Middle frontal gyrus (tissue), 1 donor: ENCODE results near the gene CBX8.

Experiments
- DNase-seq: peaks from one replicate; pipeline ENCODE4 v3.0.0-alpha.2; 2015; ENCODE audit warnings: low spot score; ENCODE audit errors: extremely low spot score

Gene CBX8

GRCh38 chr17:79819534-79820276, 22.8 kb upstream of the CBX8 start:
- no peak for DNase-seq

- DNase-seq, result no peak
These were observed 22.2 kb upstream of the CBX8 start for GRCh38 chr17:79819085-79819484.

GRCh38 chr17:79818026-79818758, 21.3 kb upstream of the CBX8 start:
- DNase-seq, result no peak

DNA sequence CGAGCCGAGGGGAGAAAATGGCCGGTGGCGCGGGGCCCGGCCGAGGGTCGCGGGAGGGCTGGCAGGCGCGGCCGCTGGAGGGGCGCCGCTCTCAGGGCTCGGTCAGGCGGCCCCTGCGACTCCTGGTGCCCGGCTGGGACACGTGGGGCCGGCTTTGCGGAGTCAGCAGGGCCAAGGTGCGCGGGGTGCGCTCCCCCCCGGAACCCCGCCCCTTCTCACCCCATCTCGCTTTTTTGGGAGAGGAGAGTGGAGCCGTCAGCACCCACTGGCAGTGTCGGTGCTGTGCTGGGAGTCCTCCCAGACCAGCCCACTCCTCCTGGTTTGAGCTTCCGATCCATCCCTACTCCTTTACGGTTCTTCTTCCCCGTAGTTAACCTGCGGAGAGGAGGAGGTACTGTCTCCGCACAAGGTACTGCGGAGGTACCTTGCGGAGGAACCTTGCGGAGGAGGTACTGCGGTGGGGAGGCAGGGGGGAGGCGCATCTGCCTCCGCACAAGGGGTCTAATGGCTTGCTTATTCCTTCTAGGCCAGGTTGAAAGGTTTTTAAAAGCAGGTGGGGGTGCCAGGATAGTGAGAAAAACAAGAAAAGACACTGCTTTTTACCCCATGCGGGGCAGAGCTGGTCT, 19.1 kb upstream of the CBX8 start:
- DNase-seq, result no peak

GRCh38 chr17:79814974-79815835, 18.3 kb upstream of the CBX8 start:
- DNase-seq, result no peak

DNA sequence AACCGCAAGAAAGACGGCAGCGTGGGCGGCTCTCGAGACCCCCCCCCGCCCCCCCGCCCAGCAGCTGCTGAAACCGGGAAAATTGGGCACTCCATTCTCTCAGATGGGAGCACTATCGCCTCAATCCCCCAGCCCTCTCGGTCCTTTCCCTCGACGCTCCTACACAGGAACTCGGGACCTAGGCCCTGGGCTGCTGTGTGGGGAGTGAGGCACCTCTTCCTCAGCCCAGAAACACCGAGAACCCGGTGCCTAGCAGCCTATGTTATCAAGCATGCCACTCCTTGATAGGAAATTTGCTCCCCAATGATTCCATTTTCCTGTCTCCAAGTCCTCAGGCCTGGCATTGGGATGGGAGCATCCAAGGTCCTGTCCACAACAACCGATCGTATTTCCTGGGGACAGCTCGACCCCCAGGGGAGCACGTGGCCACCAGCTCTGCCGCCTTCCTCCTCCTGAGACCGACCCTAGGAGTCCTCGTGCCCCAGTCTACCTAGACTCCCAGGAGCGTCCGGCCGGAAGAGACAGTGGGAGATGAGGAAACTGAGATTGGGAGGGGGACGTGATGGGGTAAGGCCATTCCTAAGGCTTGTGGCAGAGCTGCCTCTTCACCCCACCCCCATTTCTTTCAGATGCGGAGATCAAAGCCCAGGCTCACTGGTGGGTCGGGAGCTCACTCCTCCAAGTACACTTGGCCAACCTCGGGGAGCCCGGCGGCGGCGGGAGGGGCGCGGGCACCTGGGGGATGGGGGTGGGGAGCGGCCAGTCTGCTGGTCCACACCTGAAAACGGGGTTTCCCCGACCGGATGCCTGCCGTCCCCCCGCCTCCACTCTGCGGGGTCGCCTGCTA, 17.5 kb upstream of the CBX8 start:
- DNase-seq, result no peak

GRCh38 chr17:79813297-79814126, 16.6 kb upstream of the CBX8 start:
- DNase-seq, result no peak

- no peak for DNase-seq
These were observed 15.7 kb upstream of the CBX8 start for GRCh38 chr17:79812353-79813258.

DNA sequence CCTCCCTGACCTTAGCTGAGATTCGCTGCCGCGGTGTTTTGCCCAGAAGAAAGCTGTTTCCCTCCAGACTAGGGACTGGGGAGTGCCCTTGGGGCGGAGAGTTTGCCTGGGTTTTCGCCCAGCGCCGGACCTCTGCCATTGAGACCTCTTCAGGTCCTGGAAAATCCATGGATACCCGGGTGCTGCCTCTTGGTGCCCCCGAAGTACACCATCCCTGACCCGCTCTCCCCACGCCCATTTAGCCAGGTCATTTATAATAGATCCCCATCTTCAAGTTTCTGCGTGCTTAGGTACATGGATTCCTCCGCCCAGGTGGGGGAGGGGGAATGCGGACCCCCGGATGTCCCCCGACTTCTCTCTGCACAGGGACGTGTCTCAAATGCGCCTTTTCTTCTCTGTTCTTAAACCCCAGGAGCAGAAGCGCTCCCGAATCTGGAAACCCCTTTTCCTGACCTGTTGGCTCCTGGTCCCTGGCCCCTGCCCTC, 15.0 kb upstream of the CBX8 start:
- DNase-seq, result no peak

DNA sequence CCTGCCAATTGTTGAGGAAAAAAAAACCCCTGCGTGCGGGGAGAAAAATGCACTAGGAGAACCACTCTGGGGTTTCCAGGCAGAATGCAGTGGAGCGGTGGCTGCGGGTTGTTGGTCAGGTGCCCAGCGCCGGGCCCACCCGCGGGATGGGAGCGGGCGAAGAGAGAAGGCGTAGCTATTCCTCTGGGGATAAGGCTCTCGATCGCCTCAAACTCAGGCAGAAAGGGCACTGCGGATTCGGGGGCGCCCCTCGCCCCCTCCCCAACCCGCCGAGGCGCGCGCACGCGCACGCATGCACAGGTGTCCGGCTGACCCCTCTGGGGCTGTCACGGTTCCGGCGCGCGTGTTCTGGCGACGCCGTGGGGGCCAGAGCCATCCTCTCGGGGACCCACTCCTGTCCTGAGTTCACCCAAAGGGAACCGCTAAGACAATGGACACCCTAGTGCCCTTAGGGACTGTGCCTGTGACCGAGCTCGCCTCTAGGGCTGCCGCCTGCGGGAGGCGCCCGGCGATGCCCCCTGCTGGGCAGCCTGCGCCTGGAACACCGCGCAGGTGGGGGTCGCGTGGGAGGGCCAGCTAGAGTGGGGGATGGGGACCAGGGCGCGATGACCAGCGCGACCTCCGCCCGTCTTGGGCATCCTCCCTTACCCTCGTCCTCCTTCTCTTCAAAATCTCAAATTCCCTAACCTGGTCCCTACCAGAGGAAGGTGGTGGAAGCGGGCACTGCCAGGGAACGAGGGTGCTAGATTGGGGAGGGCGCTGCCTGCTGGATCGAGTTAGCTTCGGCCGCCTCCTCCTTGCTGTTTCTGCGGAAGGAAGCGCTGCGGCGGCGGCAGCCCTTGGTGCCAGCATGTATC, 14.4 kb upstream of the CBX8 start:
- DNase-seq, result no peak

- no peak for DNase-seq
These were observed 13.5 kb upstream of the CBX8 start for GRCh38 chr17:79810130-79811010.

DNA sequence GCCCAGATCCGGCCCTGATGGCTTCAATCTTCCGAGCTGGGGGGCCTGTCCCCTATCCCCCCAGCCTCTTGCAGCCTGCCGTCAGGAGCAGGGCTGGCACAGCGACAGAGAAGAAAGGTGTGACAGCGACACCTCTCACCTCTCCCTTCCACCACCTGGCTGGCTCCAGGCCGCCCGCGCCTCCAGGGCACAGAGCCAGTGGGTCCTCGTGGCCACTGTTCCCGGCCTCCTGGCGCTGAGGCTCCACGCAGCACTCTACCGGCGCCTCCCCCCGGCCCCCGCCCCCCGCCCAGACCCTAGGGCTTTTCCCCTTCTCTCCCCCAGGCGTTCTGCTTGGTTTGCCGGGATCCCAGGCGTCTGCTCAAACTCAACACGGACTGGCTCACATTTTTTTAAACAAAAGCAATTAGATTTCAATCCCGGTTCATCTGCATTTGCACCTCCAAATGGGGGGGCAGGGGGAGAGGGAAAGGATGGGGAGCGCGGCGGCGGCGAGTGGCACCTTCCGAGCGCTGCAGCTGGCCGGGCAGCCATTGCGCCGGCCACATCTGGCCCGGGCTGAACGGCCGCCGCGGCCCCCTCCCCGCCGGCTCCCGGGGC, 12.8 kb upstream of the CBX8 start:
- DNase-seq, result no peak

- DNase-seq, result no peak
These were observed 12.1 kb upstream of the CBX8 start for GRCh38 chr17:79808763-79809529.

DNA sequence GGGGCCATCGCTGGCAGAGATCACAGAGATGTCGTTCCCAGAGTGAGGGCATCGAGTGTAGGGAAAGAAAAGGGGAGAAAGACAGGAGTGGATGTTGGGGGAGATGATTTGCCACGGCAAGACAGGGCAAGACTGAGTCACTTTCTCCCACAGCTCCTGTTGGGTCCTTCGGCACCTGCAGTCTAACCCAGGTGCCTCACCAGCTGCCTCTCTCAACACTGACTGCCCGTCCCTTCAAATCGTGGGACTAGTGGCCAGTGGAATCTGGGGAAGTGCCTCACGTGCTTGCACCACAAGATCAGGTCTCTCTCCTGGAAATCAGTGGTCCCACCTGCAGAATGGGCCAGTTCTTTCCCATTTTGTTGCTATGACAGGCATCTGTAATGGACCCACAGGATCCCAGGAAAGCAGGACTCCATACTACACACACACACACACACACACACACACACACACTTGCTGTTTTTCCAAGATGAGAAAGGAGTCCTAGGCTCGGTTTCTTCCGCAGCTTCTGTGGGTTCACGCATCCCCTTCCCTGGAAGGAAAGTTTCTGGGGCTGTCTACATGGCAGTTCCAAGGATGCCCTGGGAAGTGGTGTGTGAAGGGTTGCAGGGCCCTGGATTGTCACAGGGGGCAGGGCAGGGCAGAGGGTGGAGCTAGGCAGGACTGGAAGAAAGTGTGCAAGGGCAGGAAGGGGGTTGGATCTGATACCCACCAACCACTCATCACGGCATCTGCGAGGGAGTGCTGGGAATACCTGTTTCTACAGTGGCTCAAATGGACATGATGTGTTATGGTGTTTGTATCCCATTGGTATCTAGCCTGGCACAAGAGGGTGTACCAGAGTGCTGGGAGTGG, 10.2 kb upstream of the CBX8 start:
- DNase-seq, result no peak

DNA sequence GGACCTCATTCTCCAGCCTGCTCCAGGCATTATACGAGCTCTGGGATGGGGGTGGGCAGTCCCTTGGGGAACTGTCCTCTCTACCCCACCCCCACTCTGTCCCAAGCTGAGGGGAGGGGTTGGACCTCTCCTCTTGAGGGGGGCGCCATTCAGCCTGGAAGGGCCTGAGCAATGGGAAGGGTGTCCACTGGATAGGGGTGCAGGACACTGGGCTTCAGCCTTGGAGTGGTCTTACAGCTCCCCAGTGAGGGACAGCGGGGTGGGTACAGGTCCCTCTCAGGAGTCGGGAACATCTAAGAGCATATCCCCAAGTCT, 9.5 kb upstream of the CBX8 start:
- DNase-seq, result no peak
